HG03558 (cell line): ENCODE results near the gene ADA.
"Not testable (repeated sequence)": the region's sequence is repeated elsewhere in the genome, so short reads cannot be mapped to it uniquely, and the experiment has no call there.

Source experiments
- ATAC-seq: cut with Tn5 transposase; IDR thresholded peaks from one replicate; pipeline ENCODE4 v1.9.1; 2021; ENCODE audit warnings: moderate number of reproducible peaks; ENCODE audit not compliant: unreplicated experiment; ENCODE audit errors: extremely low read depth

ADA gene

GRCh38 chr20:44606725-44607441, 44.6 kb downstream of the ADA start:
- ATAC-seq, result no peak

- no peak for ATAC-seq
Measured at GRCh38 chr20:44603327-44603726, 48.2 kb downstream of the ADA start.

GRCh38 chr20:44601801-44602204, 49.7 kb downstream of the ADA start:
- ATAC-seq, result no peak

GRCh38 chr20:44601236-44601671, 50.2 kb downstream of the ADA start:
- ATAC-seq, result no peak

GRCh38 chr20:44600758-44601201, 50.7 kb downstream of the ADA start:
- no peak for ATAC-seq

GRCh38 chr20:44600301-44600700, 51.2 kb downstream of the ADA start:
- no peak for ATAC-seq

GRCh38 chr20:44599715-44600114, 51.8 kb downstream of the ADA start:
- ATAC-seq, result no peak

GRCh38 chr20:44598423-44599305, 52.8 kb downstream of the ADA start:
- no peak for ATAC-seq

GRCh38 chr20:44597930-44598329, 53.6 kb downstream of the ADA start:
- ATAC-seq, result no peak

GRCh38 chr20:44597516-44597915, 54.0 kb downstream of the ADA start:
- ATAC-seq, result no peak

- no peak for ATAC-seq
Measured at GRCh38 chr20:44596876-44597275, 54.6 kb downstream of the ADA start.

- no peak for ATAC-seq
Measured at GRCh38 chr20:44596010-44596409, 55.5 kb downstream of the ADA start.

GRCh38 chr20:44594730-44595129, 56.8 kb downstream of the ADA start:
- ATAC-seq, result no peak

GRCh38 chr20:44593751-44594150, 57.7 kb downstream of the ADA start:
- no peak for ATAC-seq

- ATAC-seq, result no peak
Measured at GRCh38 chr20:44592366-44592765, 59.1 kb downstream of the ADA start.

- no peak for ATAC-seq
Measured at GRCh38 chr20:44590980-44591778, 60.3 kb downstream of the ADA start.

- ATAC-seq, result no peak
Measured at GRCh38 chr20:44589537-44589936, 62.0 kb downstream of the ADA start.

GRCh38 chr20:44588321-44588720, 63.2 kb downstream of the ADA start:
- ATAC-seq, result not testable (repeated sequence)

- ATAC-seq, result no peak
Measured at GRCh38 chr20:44587035-44587980, 64.2 kb downstream of the ADA start.
